ES-I3 (cell line): Measurements from ENCODE around the gene GAP43.
A peak's percentile ranks its signal among the peaks of the same experiment; 100 is the strongest.

Source experiments
- H3K36me3 ChIP-seq: 2 replicates; pipeline ENCODE4 v1.6.1; 2013; ENCODE audit warnings: mild to moderate bottlenecking, low read length, control low read depth, moderate library complexity; ENCODE audit not compliant: insufficient read depth
- H3K4me1 ChIP-seq: 2 replicates; pipeline ENCODE4 v1.6.1; 2013; ENCODE audit warnings: mild to moderate bottlenecking, control low read depth, low read length; ENCODE audit not compliant: insufficient read depth
- H3K9ac ChIP-seq: 2 replicates; pipeline ENCODE4 v1.6.1; 2013; ENCODE audit warnings: low read depth, mild to moderate bottlenecking, low read length, moderate library complexity
- H3K9me3 ChIP-seq: 2 replicates; pipeline ENCODE4 v1.6.1; 2013; ENCODE audit warnings: mild to moderate bottlenecking, low read length, moderate library complexity; ENCODE audit not compliant: control insufficient read depth, insufficient read depth

The GAP43 gene

GRCh38 chr3:115615001-115615814 lies 8.1 kb upstream of the GAP43 start:
- H3K4me1 ChIP-seq: peaks cover 13% of the 10 kb centered on the region
- no peaks in the 10 kb centered on the region for H3K9me3 ChIP-seq
- no peak overlapping the region for H3K9ac ChIP-seq
- no peaks in the 10 kb centered on the region for H3K36me3 ChIP-seq

GRCh38 chr3:115616461-115616860 lies 6.8 kb upstream of the GAP43 start:
- H3K9me3 ChIP-seq: no peaks in the 10 kb centered on the region
- no peaks in the 10 kb centered on the region for H3K36me3 ChIP-seq
- peaks cover 13% of the 10 kb centered on the region for H3K4me1 ChIP-seq
- no peak overlapping the region for H3K9ac ChIP-seq

GRCh38 chr3:115617591-115617990 lies 5.7 kb upstream of the GAP43 start:
- Histone ChIP-seq H3K36me3 (no peaks in the 10 kb centered on the region), H3K9ac (no peak overlapping the region), H3K4me1 (peaks cover 13% of the 10 kb centered on the region), H3K9me3 (no peaks in the 10 kb centered on the region)

GRCh38 chr3:115624029-115624741 lies 875 bp downstream of the GAP43 start:
- Histone ChIP-seq H3K36me3 (no peaks in the 10 kb centered on the region), H3K4me1 (peaks cover 21% of the 10 kb centered on the region), H3K9me3 (no peaks in the 10 kb centered on the region), H3K9ac (peak overlapping the region; percentile 76; the same call in 1 of the 2 replicates)

GRCh38 chr3:115624901-115625300 lies 1.6 kb downstream of the GAP43 start:
- peak overlapping the region; percentile 76; the same call in 1 of the 2 replicates for H3K9ac ChIP-seq
- H3K36me3 ChIP-seq: no peaks in the 10 kb centered on the region
- H3K4me1 ChIP-seq: peaks cover 21% of the 10 kb centered on the region
- H3K9me3 ChIP-seq: no peaks in the 10 kb centered on the region

GRCh38 chr3:115626006-115626409 lies 2.7 kb downstream of the GAP43 start:
- Histone ChIP-seq H3K4me1 (peaks cover 21% of the 10 kb centered on the region), H3K9me3 (no peaks in the 10 kb centered on the region), H3K9ac (no peak overlapping the region), H3K36me3 (no peaks in the 10 kb centered on the region)

GRCh38 chr3:115626721-115627120 lies 3.4 kb downstream of the GAP43 start:
- H3K9me3 ChIP-seq: no peaks in the 10 kb centered on the region
- H3K9ac ChIP-seq: no peak overlapping the region
- peaks cover 21% of the 10 kb centered on the region for H3K4me1 ChIP-seq
- no peaks in the 10 kb centered on the region for H3K36me3 ChIP-seq

- Histone ChIP-seq H3K36me3 (no peaks in the 10 kb centered on the region), H3K9ac (no peak overlapping the region), H3K4me1 (peaks cover 21% of the 10 kb centered on the region), H3K9me3 (no peaks in the 10 kb centered on the region)
These were observed 4.1 kb downstream of the GAP43 start for GRCh38 chr3:115627180-115628074.

- H3K9ac ChIP-seq: no peak overlapping the region
- H3K4me1 ChIP-seq: peaks cover 21% of the 10 kb centered on the region
- H3K9me3 ChIP-seq: no peaks in the 10 kb centered on the region
- no peaks in the 10 kb centered on the region for H3K36me3 ChIP-seq
These were observed 4.7 kb downstream of the GAP43 start for GRCh38 chr3:115628075-115628412.

GRCh38 chr3:115630850-115631249 lies 7.5 kb downstream of the GAP43 start:
- H3K36me3 ChIP-seq: no peaks in the 10 kb centered on the region
- H3K9me3 ChIP-seq: no peaks in the 10 kb centered on the region
- H3K9ac ChIP-seq: no peak overlapping the region
- peaks cover 17% of the 10 kb centered on the region for H3K4me1 ChIP-seq

GRCh38 chr3:115632026-115632425 lies 8.7 kb downstream of the GAP43 start:
- Histone ChIP-seq H3K36me3 (no peaks in the 10 kb centered on the region), H3K4me1 (peaks cover 10% of the 10 kb centered on the region), H3K9me3 (no peaks in the 10 kb centered on the region), H3K9ac (no peak overlapping the region)

- no peak overlapping the region for H3K9ac ChIP-seq
- H3K4me1 ChIP-seq: no peaks in the 10 kb centered on the region
- H3K9me3 ChIP-seq: no peaks in the 10 kb centered on the region
- no peaks in the 10 kb centered on the region for H3K36me3 ChIP-seq
These were observed 10.2 kb downstream of the GAP43 start for GRCh38 chr3:115633467-115633866.

- no peaks in the 10 kb centered on the region for H3K9me3 ChIP-seq
- no peaks in the 10 kb centered on the region for H3K36me3 ChIP-seq
- H3K9ac ChIP-seq: no peak overlapping the region
- no peaks in the 10 kb centered on the region for H3K4me1 ChIP-seq
These were observed 10.7 kb downstream of the GAP43 start for GRCh38 chr3:115634052-115634451.

- H3K9me3 ChIP-seq: no peaks in the 10 kb centered on the region
- H3K36me3 ChIP-seq: no peaks in the 10 kb centered on the region
- H3K9ac ChIP-seq: no peak overlapping the region
- H3K4me1 ChIP-seq: no peaks in the 10 kb centered on the region
These were observed 12.1 kb downstream of the GAP43 start for GRCh38 chr3:115635406-115635805.
